Thyroid gland (tissue), 4 donors: ENCODE data around the gene LIMK2. TPM values are rescaled to one million over a fixed set of nuclear protein-coding genes. Genes with fewer than 3 reads are reported as not detected.
A peak's percentile ranks its signal among the peaks of the same experiment; 100 is the strongest.

Source experiments
- DNase-seq, 2 donors: peaks; one replicate each; pipeline ENCODE4 v3.0.0-alpha.2; 2019
- H3K27ac ChIP-seq, 3 donors: fragments of 200-600 bp; sonication (generic); 1 replicate in 2 of 3; 2 replicates in 1 of 3; pipeline ENCODE4 v1.5.1; 2016 to 2019; ENCODE audit warnings: mild to moderate bottlenecking in 1 of 3, moderate library complexity in 1 of 3
- H3K27me3 ChIP-seq: fragments of 200-600 bp; sonication (generic); one replicate; pipeline ENCODE4 v1.5.1; 2019
- H3K36me3 ChIP-seq, 2 donors: fragments of 200-600 bp; sonication (generic); one replicate each; pipeline ENCODE4 v1.5.1; 2016 to 2019
- H3K4me1 ChIP-seq, 2 donors: fragments of 200-600 bp; sonication (generic); one replicate each; pipeline ENCODE4 v1.5.1; 2017 to 2019
- H3K4me3 ChIP-seq, 3 donors: fragments of 200-600 bp; sonication (generic); replicated peaks in 1 of 3; 1 replicate in 2 of 3; 2 replicates in 1 of 3; pipeline ENCODE4 v1.5.1; 2016; ENCODE audit warnings: mild to moderate bottlenecking in 1 of 3
- H3K9me3 ChIP-seq: fragments of 200-600 bp; sonication (generic); one replicate; pipeline ENCODE4 v1.5.1; 2017
- POLR2A ChIP-seq, 2 donors: fragments of 450-650 bp; IDR thresholded peaks; one replicate each; pipeline ENCODE4 v1.6.1; 2017; ENCODE audit warnings: antibody characterized with exemption in 2 of 2, mild to moderate bottlenecking in 2 of 2, moderate library complexity in 1 of 2
- WGBS, 2 donors: methylation state at CpG; one replicate each; pipeline ENCODE4 v1.1.5; 2017; 5-methylcytosine and 5-hydroxymethylcytosine counted together
- intact Hi-C: fragments of 100-400 bp; cut with DNase I; formaldehyde crosslinking; loops from one replicate; pipeline ENCODE4 v1.15.1; 2023
- total RNA-seq, 4 donors: library from RNA; depleted of rRNA; stranded (reverse); fragments of >200 nt; gene quantifications; one replicate each; pipeline ENCODE4 v1.2.3, GENCODE V29; 2016
- TF ChIP-seq, protein P1 (sequence below), 6 experiments: fragments of 200-600 bp in 3 of 6; fragments of 450-650 bp in 3 of 6; sonication (generic) in 3 of 6; IDR thresholded peaks; one replicate each; pipeline ENCODE4 v1.5.1; 2016 to 2019; ENCODE audit warnings: antibody characterized with exemption in 6 of 6, mild to moderate bottlenecking in 2 of 6, inconsistent platforms in 1 of 6, moderate library complexity in 1 of 6

The LIMK2 gene
- total RNA-seq, 4 donors from 2014 or later, result 85.0 to 123 (median 99.4) TPM

DNA sequence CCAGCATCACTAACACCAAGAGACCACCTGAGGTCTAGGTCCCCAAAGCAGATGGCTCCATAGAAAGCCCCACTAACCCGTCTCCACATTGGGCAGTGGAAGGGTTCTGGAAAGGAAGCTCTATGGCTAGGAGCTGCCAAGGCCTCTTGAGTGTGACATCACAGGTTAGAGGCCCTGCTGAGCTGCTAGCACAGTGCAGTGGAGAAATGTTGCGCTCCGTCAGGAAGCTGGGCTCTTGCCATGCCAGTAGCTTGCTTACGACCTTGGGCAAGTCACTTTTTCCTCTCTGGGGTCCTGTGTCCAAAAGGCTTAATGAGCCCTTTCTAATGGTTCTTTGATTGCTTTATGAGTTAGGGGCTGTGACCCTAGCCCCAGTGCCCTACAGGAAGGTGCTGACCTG, 69.6 kb downstream of the LIMK2 start:
- WGBS, 2 donors, result 62 to 72% methylated on average over 4 of the region's 4 CpGs
- intact Hi-C loops, result no loop called here
- Histone ChIP-seq H3K4me3 (no peak overlapping the region), H3K4me1 (peaks cover 13 to 19% of the 10 kb centered on the region in 2 donors), H3K27me3 (no peaks in the 10 kb centered on the region), H3K36me3 (peaks cover 41 to 55% of the 10 kb centered on the region in 2 donors), H3K9me3 (no peaks in the 10 kb centered on the region), H3K27ac (peak overlapping the region in 1 of 3 donors; percentile 43)
- no peak for TF ChIP-seq POLR2A (IDR thresholded peaks at IDR 0.05)
- TF ChIP-seq, protein P1, sequence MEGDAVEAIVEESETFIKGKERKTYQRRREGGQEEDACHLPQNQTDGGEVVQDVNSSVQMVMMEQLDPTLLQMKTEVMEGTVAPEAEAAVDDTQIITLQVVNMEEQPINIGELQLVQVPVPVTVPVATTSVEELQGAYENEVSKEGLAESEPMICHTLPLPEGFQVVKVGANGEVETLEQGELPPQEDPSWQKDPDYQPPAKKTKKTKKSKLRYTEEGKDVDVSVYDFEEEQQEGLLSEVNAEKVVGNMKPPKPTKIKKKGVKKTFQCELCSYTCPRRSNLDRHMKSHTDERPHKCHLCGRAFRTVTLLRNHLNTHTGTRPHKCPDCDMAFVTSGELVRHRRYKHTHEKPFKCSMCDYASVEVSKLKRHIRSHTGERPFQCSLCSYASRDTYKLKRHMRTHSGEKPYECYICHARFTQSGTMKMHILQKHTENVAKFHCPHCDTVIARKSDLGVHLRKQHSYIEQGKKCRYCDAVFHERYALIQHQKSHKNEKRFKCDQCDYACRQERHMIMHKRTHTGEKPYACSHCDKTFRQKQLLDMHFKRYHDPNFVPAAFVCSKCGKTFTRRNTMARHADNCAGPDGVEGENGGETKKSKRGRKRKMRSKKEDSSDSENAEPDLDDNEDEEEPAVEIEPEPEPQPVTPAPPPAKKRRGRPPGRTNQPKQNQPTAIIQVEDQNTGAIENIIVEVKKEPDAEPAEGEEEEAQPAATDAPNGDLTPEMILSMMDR (IDR thresholded peaks at IDR 0.05), result no peak
- no peak for DNase-seq

DNA sequence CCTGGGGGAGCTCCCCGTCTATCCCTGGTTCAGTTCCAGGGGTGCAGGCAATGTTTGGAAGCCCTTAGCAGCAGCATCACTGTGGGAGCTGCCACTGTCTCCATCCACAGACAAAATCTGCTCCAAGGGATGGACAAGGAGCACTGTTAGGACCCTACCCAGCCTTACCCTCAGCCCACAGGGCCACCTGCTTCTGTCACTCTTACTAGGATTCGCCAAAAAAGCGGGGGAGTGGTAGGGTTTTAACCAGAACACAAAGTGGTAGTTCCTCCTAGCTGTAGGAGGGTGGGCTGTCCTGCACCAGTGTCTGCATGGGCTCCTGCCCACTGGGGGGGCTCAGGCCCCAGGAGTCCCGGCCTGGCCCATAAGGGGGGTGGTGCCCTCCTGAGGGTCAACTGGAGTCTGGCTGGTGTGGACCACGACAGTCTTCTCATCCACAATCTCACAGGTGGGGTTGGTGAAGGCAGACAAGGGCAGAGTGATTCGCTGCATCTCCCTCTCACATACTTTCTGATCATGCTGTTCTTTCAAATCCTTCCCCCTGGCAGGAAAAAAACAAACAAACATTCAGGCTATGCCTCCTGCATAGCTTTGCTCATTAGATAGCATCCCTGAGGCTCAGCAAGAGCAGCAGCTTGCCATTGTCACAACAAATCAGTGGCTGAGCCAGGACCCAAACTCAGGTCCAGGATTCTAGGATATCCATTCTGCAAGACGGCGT, 70.8 kb downstream of the LIMK2 start:
- DNase-seq, result no peak
- Histone ChIP-seq H3K4me1 (peaks cover 19 to 22% of the 10 kb centered on the region in 2 donors), H3K9me3 (no peaks in the 10 kb centered on the region), H3K36me3 (peaks cover 41 to 48% of the 10 kb centered on the region in 2 donors), H3K4me3 (no peak overlapping the region), H3K27me3 (no peaks in the 10 kb centered on the region), H3K27ac (peak overlapping the region in 1 of 3 donors; percentile 43)
- WGBS, 2 donors, result 79 to 97% methylated on average over 7 to 8 of the region's 8 CpGs
- TF ChIP-seq, protein P1 (IDR thresholded peaks at IDR 0.05), result no peak
- TF ChIP-seq POLR2A (IDR thresholded peaks at IDR 0.05), result no peak
- intact Hi-C loops, result no loop called here

DNA sequence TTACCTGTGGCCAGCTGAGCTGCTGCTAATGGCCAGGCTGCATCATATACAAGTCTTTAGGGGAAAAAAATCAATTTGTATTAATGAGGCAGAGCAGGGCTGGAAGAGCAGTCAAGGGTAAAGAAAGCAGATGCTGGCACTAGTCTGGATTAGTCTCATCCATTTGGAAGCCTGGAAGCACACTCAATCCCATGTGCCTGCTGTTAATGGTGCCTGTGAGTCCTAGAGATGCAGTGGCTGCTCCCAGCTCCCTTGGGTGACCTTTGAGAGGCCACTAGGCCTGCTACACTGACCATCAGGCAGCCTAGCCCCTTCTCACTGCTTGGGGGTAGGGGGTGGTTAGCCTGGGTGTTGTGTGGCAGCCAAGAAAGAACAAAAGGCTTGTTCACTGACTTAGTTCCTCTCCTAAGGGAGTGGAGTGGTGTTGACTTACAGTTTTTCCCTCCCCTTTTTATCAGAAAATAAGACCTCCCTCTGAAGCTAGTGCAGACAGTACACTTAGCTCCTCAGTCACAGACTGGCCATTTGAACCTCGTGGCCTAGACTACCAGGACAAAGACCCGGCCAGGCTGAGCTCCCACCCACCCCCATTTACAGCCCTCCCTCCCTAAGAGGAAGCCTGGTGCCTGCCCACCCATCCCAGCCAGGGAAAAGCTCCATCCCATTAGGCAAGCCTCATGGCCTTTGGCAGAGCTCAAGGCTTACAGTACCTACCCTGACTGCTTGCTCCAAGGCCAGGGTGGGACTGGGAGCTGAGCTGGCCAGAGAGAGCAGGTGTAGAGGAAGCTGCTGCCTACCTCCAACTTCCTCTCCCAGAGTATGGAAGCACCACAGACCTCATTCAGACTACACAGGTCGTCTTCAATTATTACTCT, 72.4 kb downstream of the LIMK2 start:
- H3K27me3 ChIP-seq, result no peaks in the 10 kb centered on the region
- intact Hi-C loops, result no loop called here
- DNase-seq, result no peak
- H3K4me3 ChIP-seq, result no peak overlapping the region
- no peaks in the 10 kb centered on the region for H3K9me3 ChIP-seq
- WGBS, 2 donors, result 29 to 47% methylated on average over 3 of the region's 3 CpGs
- H3K27ac ChIP-seq, result peak overlapping the region; percentile 28 to 99 (median 97)
- no peak for TF ChIP-seq POLR2A (IDR thresholded peaks at IDR 0.05)
- peaks cover 35 to 38% of the 10 kb centered on the region in 2 donors for H3K4me1 ChIP-seq
- peaks cover 26 to 61% of the 10 kb centered on the region in 2 donors for H3K36me3 ChIP-seq

DNA sequence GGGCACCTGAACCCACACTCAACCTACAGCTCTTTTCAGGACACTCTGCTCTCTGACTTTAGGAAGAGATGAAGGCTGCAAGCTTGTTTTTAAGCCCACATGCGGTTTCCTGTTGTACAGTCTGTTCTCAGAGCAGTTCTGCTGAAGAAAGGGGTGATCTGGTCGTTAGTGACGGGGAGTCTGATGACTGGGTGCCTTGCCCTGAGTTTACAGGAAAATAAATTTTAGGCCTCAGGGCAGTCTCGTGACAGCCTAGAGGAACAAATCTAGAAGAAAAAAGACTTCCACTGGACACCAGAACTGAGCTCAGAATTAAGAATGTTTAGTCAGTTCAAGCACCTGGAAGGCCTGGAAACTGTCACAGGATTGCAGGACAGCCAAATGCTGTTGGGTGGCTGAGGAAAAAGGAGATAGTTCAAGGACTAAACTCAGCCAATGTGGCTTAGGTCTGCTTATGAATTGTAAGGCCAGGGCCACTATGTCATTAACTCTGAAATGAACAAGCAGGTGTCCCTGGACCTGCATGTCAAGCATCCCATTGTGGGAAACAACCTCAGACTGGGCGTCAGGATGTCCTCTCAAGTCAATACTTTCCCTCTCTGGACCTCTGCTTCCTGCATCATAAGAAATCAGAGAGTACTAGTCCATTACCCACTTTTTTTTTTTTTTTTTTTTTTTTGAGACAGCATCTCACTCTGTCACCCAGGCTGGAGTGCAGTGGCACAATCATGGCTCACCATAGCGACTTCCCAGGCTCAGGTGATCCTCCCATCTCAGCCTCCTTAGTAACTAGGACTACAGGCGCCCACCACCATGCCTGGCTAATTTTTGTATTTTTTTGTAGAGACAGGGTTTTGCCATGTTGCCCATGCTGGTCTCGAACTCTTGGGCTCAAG, 74.5 kb downstream of the LIMK2 start:
- DNase-seq, result no peak
- no peak overlapping the region for H3K4me3 ChIP-seq
- WGBS, 2 donors, result 81 to 85% methylated on average over 8 of the region's 8 CpGs
- peaks cover 45 to 47% of the 10 kb centered on the region in 2 donors for H3K4me1 ChIP-seq
- no peaks in the 10 kb centered on the region for H3K9me3 ChIP-seq
- H3K27me3 ChIP-seq, result no peaks in the 10 kb centered on the region
- peaks cover 21 to 59% of the 10 kb centered on the region in 2 donors for H3K36me3 ChIP-seq
- H3K27ac ChIP-seq, result peak overlapping the region; percentile 51 to 99 (median 97)
- TF ChIP-seq, protein P1 (IDR thresholded peaks at IDR 0.05), result no peak
- no peak for TF ChIP-seq POLR2A (IDR thresholded peaks at IDR 0.05)
- intact Hi-C loops, result no loop called here
